ENCODE measurements around the gene COPZ2. TPM values are rescaled to one million over a fixed set of nuclear protein-coding genes. Genes with fewer than 3 reads are reported as not detected.

Gene COPZ2
- total and polyA plus RNA-seq, 9 of the 15 experiments (the other 6 are each of a cell fraction or from before 2014, with no cell fraction given): 0.22 to 0.49 TPM; not detected in 7

- POLR2A ChIA-PET: interaction anchor here (2.5 kb wide), 1 partner anchor 12 kb away, joined by 16 read pairs; no protein-coding TSS in a partner anchor
- H3K4me2 ChIP-seq (ENCODE audit: insufficient read depth, low read length): no peak overlapping the region
- TF ChIP-seq PHF8 (IDR thresholded peaks at IDR 0.05; ENCODE audit: borderline replicate concordance, low read length) (no peak), ILK (tag; IDR thresholded peaks at IDR 0.05; ENCODE audit: borderline replicate concordance, low read depth) (no peak), ZNF133 (CRISPR knock-in tag; IDR thresholded peaks at IDR 0.05) (no peak), JUNB (CRISPR knock-in tag; conservative IDR thresholded peaks at IDR 0.05) (no peak)
- H3K27ac ChIP-seq (ENCODE audit: extremely low read depth, low read depth, low read length): no peak overlapping the region
- no peaks in the 10 kb centered on the region for H3K79me2 ChIP-seq (ENCODE audit: control insufficient read depth, insufficient read depth, low read length)
- H3K9me1 ChIP-seq (ENCODE audit: control insufficient read depth, insufficient read depth, low read length): no peaks in the 10 kb centered on the region
- 49% methylated on average over 2 of the region's 2 CpGs for WGBS (ENCODE audit: insufficient coverage, low coverage, missing lambda C conversion rate)
- in situ Hi-C loops (cut with MboI): no loop called here
- no peaks in the 10 kb centered on the region for H3K27me3 ChIP-seq (ENCODE audit: control insufficient read depth in 2 of 2, insufficient read depth in 2 of 2, low read length in 2 of 2)
- ATAC-seq: no peak
- H3K9ac ChIP-seq (ENCODE audit: insufficient read depth in 1 of 2, low read depth in 2 of 2, low read length in 2 of 2): no peak overlapping the region
- H3K4me1 ChIP-seq (replicated peaks in 1 of 2; ENCODE audit: control insufficient read depth in 2 of 2, insufficient read depth in 2 of 2, low read length in 2 of 2): no peaks in the 10 kb centered on the region
- H4K20me1 ChIP-seq (replicated peaks; ENCODE audit: control insufficient read depth, insufficient read depth, low read length): no peaks in the 10 kb centered on the region
- no peak for DNase-seq (ENCODE audit: extremely low read depth in 1 of 4, low spot score in 3 of 4)
- CTCF ChIA-PET (ENCODE audit: low intra/inter-chr PET ratio): no interaction called here
- TSS peak; percentile 91 for BruUV-seq (replicated peaks)
- peaks cover 75% of the 10 kb centered on the region for H3K36me3 ChIP-seq (ENCODE audit: control insufficient read depth, insufficient read depth, low read length)
- intact Hi-C loops (cut with micrococcal nuclease): no loop called here
- no peak overlapping the region for H3K4me3 ChIP-seq
- no peaks in the 10 kb centered on the region for H3K9me3 ChIP-seq (replicated peaks; ENCODE audit: control insufficient read depth, insufficient read depth, low read depth, low read length)
- no peak for FAIRE-seq
- no peak overlapping the region for H2AFZ ChIP-seq (ENCODE audit: low read depth, low read length)
Measured at GRCh38 chr17:48070195-48070594, 32.6 kb upstream of the COPZ2 start.

DNA sequence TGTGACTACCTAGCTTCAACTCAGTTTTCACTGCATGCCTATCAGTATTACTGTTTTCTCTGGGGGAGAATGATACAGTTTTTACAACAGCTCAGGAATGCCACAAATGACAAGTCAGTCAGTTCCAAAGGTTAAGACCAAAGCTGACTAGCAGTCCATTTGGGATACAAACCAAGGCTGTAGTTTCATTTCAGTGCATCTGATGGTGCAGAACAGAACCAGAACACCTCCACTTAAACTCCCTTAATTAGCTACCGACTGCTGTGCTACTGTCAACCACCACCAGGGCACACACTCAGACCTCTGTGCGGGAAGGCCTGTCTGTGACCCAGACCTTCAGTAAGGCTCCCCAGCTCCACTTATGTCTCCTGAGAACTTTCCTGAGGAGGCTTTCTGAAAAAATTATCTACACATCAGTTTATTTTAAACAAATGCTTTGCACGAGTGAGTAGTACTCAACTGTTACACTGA, 30.9 kb upstream of the COPZ2 start:
- POLR2A ChIA-PET: interaction anchor here (0.7 to 2.5 kb wide), 10 partner anchors 8 to 42 kb away, joined by 3 to 16 read pairs (median 5); partner anchors contain the start of gene NFE2L1
- H3K36me3 ChIP-seq (ENCODE audit: control insufficient read depth, insufficient read depth, low read length): peaks cover 73% of the 10 kb centered on the region
- TF ChIP-seq E4F1 (CRISPR knock-in tag; IDR thresholded peaks at IDR 0.05; ENCODE audit: borderline replicate concordance) (no peak), TEAD4 (IDR thresholded peaks at IDR 0.05; ENCODE audit: low read length) (no peak), TEAD4 (CRISPR knock-in tag; IDR thresholded peaks at IDR 0.05; ENCODE audit: borderline replicate concordance) (no peak), RAD21 (CRISPR knock-in tag; conservative IDR thresholded peaks at IDR 0.05 in 1 of 2, IDR thresholded peaks at IDR 0.05 in 1 of 2) (0 out of 4 replicates have a peak, but pooled peaks of 1 of the 2 experiments have one; percentile 22)

More for the DNA sequence above, 30.9 kb upstream of the COPZ2 start:
- H3K4me2 ChIP-seq (ENCODE audit: insufficient read depth, low read length): no peak overlapping the region
- DNase-seq (ENCODE audit: extremely low read depth in 1 of 4, low spot score in 3 of 4): peak in 3 of 4 experiments; percentile 30 to 50 (median 34)
- in situ Hi-C loops (cut with MboI): loop anchor here (5.0 kb wide), 1 partner anchor 41 kb away; no protein-coding TSS in a partner anchor
- FAIRE-seq: no peak
- 69% methylated on average over 3 of the region's 3 CpGs for WGBS (ENCODE audit: insufficient coverage, low coverage, missing lambda C conversion rate)
- peak; percentile 86 for ATAC-seq
- CTCF ChIA-PET (ENCODE audit: low intra/inter-chr PET ratio): interaction anchor here (0.6 kb wide), 1 partner anchor 24 kb away, joined by 5 read pairs; no protein-coding TSS in a partner anchor
- H2AFZ ChIP-seq (ENCODE audit: low read depth, low read length): no peak overlapping the region
- H3K4me3 ChIP-seq: no peak overlapping the region
- no peak overlapping the region for H3K9ac ChIP-seq (ENCODE audit: insufficient read depth in 1 of 2, low read depth in 2 of 2, low read length in 2 of 2)
- H3K79me2 ChIP-seq (ENCODE audit: control insufficient read depth, insufficient read depth, low read length): no peaks in the 10 kb centered on the region
- BruUV-seq (replicated peaks): no TSS peak
- peaks cover 0 to 3% of the 10 kb centered on the region in 2 experiments; a peak in 1 of 5 replicates for H3K4me1 ChIP-seq (replicated peaks in 1 of 2; ENCODE audit: control insufficient read depth in 2 of 2, insufficient read depth in 2 of 2, low read length in 2 of 2)
- intact Hi-C loops (cut with micrococcal nuclease): no loop called here
- no peak overlapping the region for H3K27ac ChIP-seq (ENCODE audit: extremely low read depth, low read depth, low read length)
- H3K9me1 ChIP-seq (ENCODE audit: control insufficient read depth, insufficient read depth, low read length): no peaks in the 10 kb centered on the region
- H3K9me3 ChIP-seq (replicated peaks; ENCODE audit: control insufficient read depth, insufficient read depth, low read depth, low read length): no peaks in the 10 kb centered on the region
- no peaks in the 10 kb centered on the region for H3K27me3 ChIP-seq (ENCODE audit: control insufficient read depth in 2 of 2, insufficient read depth in 2 of 2, low read length in 2 of 2)
- H4K20me1 ChIP-seq (replicated peaks; ENCODE audit: control insufficient read depth, insufficient read depth, low read length): no peaks in the 10 kb centered on the region; the same call in 1 of the 2 replicates

Measured in K562 (cell line).